MG63 (cell line): ENCODE data around the gene CTU1. TPM values are rescaled to one million over a fixed set of nuclear protein-coding genes. Genes with fewer than 3 reads are reported as not detected.

Experiments
- DNase-seq: peaks from one replicate; pipeline ENCODE4 v3.0.0-alpha.2; 2020
- H3K27me3 ChIP-seq: fragments of 250-450 bp; sonication (Bioruptor Pico); 2 replicates; pipeline ENCODE4 v1.5.1; 2020; ENCODE audit warnings: mild to moderate bottlenecking, moderate library complexity
- H3K36me3 ChIP-seq: fragments of 250-450 bp; sonication (Bioruptor Pico); 2 replicates; pipeline ENCODE4 v1.5.1; 2020; ENCODE audit warnings: mild to moderate bottlenecking, moderate library complexity
- H3K4me3 ChIP-seq: fragments of 250-450 bp; sonication (Bioruptor Pico); 2 replicates; pipeline ENCODE4 v1.5.1; 2020; ENCODE audit warnings: mild to moderate bottlenecking, moderate library complexity
- H3K9me3 ChIP-seq: fragments of 250-450 bp; sonication (Bioruptor Pico); 2 replicates; pipeline ENCODE4 v1.5.1; 2020; ENCODE audit warnings: mild to moderate bottlenecking, moderate library complexity
- total RNA-seq: library from RNA; depleted of rRNA; stranded (reverse); fragments of >200 nt; shearing (Covaris generic); gene quantifications from 2 replicates; pipeline ENCODE4 v1.2.3, GENCODE V29; 2014; ENCODE audit warnings: low replicate concordance

CTU1 gene
- total RNA-seq, 1 experiment from 2014 or later = 33.5 TPM

DNA sequence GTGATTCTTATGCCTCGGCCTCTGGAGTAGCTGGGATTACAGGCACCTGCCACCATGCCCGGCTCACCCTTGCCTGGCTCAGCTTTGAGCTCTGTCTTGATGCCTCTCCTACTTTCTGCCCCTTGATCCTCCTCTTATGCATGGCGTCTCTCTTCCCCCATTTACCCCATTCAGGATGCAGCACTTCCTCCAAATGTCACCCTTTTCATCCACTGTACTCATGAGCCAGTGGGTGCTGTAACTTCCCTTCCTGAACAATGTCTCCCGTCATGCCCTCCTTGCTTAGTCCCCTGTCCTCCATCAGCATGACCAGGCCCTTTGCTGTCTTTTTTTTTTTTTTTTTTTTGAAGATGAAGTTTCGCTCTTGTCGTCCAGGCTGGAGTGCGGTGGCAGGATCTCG lies 13.0 kb upstream of the CTU1 start:
- Histone ChIP-seq H3K4me3 (no peak overlapping the region), H3K27me3 (peaks cover 22% of the 10 kb centered on the region), H3K9me3 (no peaks in the 10 kb centered on the region), H3K36me3 (no peaks in the 10 kb centered on the region)
- no peak for DNase-seq

DNA sequence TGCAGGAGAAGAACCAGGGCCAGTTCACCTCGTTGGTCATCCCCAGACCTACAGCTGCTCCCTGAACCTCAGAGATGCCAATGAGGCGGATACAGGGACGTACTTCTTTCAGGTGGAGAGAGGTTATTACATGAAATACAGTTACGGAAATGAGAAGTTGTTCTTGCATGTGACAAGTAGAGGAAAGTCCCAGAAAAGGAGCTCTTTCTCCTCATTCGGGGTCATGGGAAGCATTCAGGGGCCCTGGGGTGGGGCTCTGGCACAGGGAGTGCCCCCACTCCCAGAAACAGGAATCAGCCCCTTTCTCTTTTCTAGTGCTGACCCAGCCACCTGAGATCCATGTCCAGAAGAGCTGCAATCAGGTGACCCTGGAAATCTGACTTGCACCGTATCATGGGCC lies 12.0 kb upstream of the CTU1 start:
- no peak for DNase-seq

DNA sequence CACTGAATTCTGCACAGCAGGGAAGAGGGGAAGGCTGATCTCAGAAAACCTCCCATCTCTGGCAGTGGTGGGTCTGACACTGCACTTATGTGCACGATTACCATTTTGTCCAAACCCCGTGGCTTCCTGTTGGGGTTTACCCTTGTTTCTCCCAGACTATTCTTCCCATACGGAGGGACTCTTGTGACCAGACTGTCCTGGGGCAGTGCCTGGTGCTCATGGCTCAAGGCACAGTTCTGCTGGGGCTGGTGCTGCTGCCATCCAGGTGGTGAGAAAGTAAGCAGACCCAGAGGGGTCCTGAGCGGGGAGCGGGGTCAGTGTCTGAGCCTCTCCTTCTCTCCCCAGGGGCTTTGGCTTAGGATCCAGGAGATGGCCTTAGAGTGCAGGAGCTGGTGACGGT lies 11.4 kb upstream of the CTU1 start:
- DNase-seq = no peak
- Histone ChIP-seq H3K27me3 (peaks cover 34% of the 10 kb centered on the region), H3K9me3 (no peaks in the 10 kb centered on the region), H3K36me3 (no peaks in the 10 kb centered on the region), H3K4me3 (no peak overlapping the region)

More for the DNA sequence above, 12.0 kb upstream of the CTU1 start:
- no peaks in the 10 kb centered on the region for H3K9me3 ChIP-seq
- no peak overlapping the region for H3K4me3 ChIP-seq
- peaks cover 31% of the 10 kb centered on the region for H3K27me3 ChIP-seq
- H3K36me3 ChIP-seq = no peaks in the 10 kb centered on the region

DNA sequence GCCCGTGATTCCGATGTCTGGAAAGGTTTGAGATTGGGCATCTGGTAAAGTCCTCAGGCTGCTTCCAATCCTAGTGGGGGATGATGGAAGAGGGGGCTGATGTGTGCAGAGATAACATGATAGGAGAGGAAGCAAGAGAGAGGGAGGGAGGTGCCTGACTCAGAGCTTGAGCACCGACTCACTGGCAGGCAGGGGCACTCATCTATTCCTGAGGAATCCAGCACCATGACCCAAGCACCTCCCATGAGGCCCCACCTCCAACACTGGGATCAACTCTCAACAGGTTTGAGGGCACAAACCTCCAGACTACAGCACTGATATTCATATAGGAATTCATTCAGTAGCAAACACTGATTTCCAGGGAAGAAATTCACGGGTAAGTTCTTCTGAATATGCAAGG lies 10.9 kb upstream of the CTU1 start:
- Histone ChIP-seq H3K9me3 (no peaks in the 10 kb centered on the region), H3K4me3 (no peak overlapping the region), H3K27me3 (peaks cover 40% of the 10 kb centered on the region), H3K36me3 (no peaks in the 10 kb centered on the region)
- peak; percentile 14 for DNase-seq

DNA sequence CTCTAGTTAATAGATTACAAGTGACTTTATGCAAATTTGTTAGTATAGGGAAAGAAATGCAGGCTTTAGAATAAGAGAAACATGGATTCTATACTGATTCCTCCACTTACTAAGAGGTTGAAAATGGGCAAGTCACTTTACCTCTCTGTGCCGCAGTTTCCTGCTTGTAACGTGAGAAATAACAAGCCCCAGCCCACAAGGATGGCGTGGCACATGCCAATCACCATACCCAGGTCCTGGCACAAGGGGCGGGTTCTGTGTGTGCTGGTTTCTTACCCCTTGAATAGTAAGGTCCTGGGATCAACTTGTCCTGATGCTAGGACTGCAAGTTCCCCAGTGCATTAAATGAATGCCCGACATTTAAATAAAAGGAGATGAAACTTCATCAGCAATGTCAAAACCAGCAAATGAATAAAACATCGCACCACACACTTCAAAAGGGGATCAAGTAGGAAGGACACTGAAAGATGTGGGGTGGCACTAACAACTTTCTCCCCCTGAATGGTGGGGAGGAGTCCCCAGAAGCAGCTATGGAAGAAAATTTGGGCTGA lies 8.6 kb upstream of the CTU1 start:
- H3K36me3 ChIP-seq = no peaks in the 10 kb centered on the region
- H3K27me3 ChIP-seq = peaks cover 57% of the 10 kb centered on the region
- H3K4me3 ChIP-seq = no peak overlapping the region
- no peaks in the 10 kb centered on the region for H3K9me3 ChIP-seq
- no peak for DNase-seq

DNA sequence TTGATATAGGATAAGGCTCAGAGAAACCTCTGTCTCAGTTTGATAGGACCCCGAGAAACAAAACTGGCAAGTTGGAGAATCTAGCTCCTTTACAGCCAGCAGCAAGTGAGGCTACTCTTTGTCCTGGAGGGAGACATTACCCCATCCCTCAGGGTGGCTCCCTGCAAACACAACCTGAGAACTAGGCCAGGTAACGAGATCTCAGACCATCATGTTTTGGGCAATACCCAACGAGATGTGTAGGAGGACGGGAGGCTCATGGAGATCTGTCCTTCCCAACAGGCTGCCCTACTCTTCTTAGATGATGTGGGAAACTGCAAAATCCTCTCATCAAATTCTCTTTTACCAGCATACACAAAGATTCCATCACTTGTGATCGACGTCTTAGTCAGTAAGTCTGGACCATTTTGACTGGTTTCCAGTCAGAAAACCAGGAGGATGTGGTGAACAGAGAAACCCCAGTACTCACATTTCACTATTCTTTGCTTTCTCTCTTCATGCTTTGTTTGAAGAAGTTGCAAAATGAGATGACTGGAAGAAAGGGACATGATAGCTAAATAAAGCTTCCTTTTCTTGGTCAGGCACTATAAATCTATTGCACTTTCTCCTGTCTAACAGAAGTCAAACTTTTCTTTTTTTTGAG lies 6.0 kb upstream of the CTU1 start:
- DNase-seq = no peak
- H3K9me3 ChIP-seq = no peaks in the 10 kb centered on the region
- no peak overlapping the region for H3K4me3 ChIP-seq
- peaks cover 61% of the 10 kb centered on the region for H3K27me3 ChIP-seq
- no peaks in the 10 kb centered on the region for H3K36me3 ChIP-seq

DNA sequence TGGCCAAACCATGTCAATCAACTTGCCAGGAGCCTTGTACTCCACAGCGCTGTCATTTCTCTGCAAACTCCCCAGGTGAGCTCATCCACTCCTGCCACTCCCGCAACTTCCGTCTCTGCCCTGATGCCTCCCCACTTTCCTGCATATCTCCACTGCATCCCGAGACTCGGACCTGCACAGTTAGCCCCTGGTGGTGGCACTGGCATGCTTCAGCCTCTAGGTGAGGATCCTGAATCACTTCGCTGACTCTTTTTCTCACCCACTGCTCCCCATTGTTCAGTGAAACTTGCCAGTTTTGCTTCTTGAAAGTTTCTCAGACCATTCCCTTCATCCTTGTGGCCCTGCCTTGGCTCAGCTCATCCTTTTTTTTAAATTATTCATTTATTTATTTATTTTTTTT lies 3.4 kb upstream of the CTU1 start:
- Histone ChIP-seq H3K36me3 (peaks cover 12% of the 10 kb centered on the region), H3K9me3 (no peaks in the 10 kb centered on the region), H3K4me3 (no peak overlapping the region), H3K27me3 (peaks cover 43% of the 10 kb centered on the region)
- peak; percentile 18 for DNase-seq

DNA sequence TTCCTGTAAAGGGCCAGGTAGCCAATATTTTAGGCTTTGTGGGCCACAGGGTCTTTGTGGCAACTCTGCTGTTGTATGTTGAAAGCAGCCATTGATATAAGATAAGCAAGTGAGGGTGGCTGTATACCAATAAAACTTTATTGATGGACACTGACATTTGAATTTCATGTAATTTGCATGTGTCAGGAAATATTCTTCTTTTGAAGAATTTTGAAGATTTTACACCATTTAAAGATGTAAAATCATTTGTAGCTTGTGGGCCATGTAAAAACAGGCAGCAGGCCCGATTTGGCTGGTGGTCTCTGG lies 2.4 kb upstream of the CTU1 start:
- Histone ChIP-seq H3K36me3 (peaks cover 16% of the 10 kb centered on the region), H3K4me3 (no peak overlapping the region), H3K27me3 (peaks cover 33% of the 10 kb centered on the region), H3K9me3 (no peaks in the 10 kb centered on the region)
- DNase-seq = no peak

DNA sequence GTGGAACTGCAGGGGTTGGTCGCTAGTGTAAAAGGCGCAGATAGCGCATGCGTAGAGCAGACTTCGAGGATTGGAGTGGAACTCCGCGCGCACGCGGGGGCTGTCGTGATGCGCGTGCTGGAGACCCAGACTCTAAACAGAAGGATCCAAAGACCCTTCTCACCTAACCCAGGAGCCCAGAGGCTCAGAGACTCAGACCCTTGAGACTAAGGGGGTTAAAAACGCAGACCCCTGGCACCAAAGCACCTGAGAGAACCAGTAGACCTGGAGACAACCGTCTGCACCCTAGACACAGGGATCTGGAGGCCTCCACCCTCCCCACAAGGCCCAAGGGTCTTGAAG lies 567 bp upstream of the CTU1 start:
- no peaks in the 10 kb centered on the region for H3K9me3 ChIP-seq

DNA sequence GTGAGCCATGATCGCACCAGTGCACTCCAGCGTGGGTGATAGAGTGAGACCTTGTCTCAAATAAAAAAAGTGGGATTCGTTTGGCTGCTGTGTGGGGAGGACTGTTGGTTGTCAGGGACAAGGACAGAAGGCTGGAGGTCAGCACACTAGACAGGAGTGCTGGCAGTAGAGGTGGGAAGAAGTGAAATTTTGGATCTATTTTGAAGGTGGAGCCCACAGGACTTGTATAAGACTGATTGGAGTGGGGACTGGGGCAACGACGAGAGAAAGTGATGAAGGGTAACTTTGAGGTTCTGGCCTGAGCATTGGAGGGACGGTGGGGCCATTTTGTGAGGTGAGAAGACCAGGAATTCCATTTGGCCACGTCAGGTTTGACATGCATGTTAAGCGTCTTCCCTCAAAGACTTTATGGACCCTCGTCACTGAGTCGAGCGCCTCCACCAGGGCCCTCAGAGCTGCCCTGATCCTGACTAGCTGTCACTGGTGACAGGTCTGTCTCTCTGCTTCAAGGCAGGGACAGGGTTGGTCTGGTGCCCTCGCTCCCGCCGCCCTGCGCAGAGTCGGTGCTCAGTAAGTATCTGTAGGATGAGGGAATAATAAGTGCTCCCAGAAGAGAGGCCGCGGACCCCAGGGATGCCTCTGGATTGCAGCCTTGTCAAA lies 673 bp downstream of the CTU1 start:
- Histone ChIP-seq H3K36me3 (peaks cover 39% of the 10 kb centered on the region), H3K9me3 (no peaks in the 10 kb centered on the region), H3K27me3 (peaks cover 11% of the 10 kb centered on the region), H3K4me3 (peak overlapping the region; percentile 71)
- peak; percentile 39 for DNase-seq

More for the DNA sequence above, 567 bp upstream of the CTU1 start:
- H3K36me3 ChIP-seq = peaks cover 28% of the 10 kb centered on the region
- H3K27me3 ChIP-seq = peaks cover 19% of the 10 kb centered on the region
- peak overlapping the region; percentile 71 for H3K4me3 ChIP-seq
- DNase-seq = no peak

DNA sequence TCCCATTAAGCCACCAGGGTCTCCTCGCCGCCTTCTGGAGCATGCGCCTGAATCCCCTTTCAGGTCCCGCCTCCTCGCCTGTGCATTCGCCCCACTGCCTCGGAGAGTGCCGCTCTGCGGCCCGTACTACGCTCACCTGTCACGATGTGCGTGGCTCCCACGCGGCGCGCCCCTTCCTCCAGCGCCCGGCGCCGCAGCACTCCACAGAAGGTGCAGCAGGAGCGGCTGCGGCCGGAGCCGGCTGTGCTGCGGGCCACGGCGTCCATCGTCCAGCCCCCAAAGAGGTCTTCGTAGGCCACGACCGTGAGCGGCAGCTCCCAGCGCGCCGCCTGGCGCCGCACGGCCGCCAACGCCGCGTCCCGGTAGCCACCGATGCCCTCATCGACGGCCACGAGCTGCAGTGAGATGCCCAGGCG lies 4.3 kb downstream of the CTU1 start:
- Histone ChIP-seq H3K36me3 (peaks cover 59% of the 10 kb centered on the region), H3K9me3 (no peaks in the 10 kb centered on the region), H3K27me3 (no peaks in the 10 kb centered on the region), H3K4me3 (no peak overlapping the region)
- no peak for DNase-seq

DNA sequence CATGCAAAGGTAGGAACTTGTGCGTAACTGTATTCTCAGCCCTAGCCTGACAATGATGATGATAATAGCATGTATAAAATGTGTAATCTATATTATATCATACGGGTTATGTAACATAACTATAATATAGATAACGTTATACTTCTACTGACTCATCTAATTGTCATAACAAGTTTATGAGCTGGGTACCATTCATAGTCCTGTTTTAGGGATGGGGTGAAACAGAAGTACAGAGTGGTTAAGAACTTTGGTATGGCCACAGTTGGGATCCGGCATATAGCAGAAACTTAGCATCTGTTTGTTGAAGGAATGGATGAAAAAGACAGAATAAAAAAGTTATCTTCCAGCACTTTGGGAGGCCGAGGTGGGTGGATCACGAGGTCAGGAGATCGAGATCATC lies 5.2 kb downstream of the CTU1 start:
- Histone ChIP-seq H3K27me3 (no peaks in the 10 kb centered on the region), H3K4me3 (no peak overlapping the region), H3K9me3 (no peaks in the 10 kb centered on the region), H3K36me3 (peaks cover 59% of the 10 kb centered on the region)
- no peak for DNase-seq

DNA sequence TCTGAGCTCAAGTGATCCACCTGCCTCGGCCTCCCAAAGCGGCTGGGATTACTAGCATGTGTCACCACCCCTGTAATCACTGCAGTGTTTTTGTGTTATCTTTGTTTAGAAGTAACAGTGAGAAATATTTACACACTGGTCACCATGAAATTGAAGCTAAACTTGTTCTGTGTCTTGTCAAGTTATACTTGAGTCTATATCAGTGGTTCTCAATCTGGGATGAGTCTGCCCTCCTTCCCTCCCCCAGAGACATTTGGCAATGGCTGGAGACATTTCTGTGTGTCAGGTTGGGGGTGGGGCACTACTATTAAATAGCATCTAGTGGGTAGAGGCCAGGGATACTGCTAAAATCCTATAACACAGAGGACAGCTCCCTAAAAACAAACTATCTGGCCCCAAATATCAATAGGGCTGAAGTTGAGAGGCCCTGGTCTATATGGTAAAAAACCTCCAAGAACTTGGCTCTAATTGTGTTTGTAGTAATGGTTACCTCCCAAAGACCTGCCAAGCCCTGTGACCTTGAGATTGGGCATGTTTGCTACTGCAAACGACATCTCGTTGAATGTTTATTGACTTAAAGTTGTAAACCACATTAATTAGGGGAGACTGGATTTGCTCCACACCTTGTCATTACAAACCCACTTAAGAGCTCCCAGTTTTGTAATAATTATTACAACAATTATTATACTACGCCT lies 6.9 kb downstream of the CTU1 start:
- no peak overlapping the region for H3K4me3 ChIP-seq
- DNase-seq = no peak
- peaks cover 50% of the 10 kb centered on the region for H3K36me3 ChIP-seq
- H3K27me3 ChIP-seq = no peaks in the 10 kb centered on the region
- no peaks in the 10 kb centered on the region for H3K9me3 ChIP-seq

DNA sequence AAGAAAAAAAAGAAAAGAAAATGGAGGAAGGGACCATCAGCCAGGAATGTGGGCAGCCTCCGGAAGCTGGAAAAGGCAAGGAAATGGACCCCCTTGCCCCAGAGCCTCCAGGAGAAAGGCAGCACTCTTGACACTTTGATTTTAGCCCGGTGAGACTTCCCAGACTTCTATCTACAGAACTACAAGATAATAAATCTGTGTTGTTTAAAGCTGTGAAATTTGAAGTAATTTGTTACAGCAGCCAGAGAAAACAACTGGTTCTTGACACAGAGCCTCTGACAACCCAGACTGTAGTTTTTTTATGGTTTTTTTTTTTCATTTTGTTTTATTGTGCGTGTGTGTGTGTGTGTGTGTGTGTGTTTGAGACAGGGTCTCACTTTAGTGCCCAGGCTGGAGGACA lies 7.6 kb downstream of the CTU1 start:
- DNase-seq = no peak
- Histone ChIP-seq H3K9me3 (no peaks in the 10 kb centered on the region), H3K27me3 (no peaks in the 10 kb centered on the region), H3K4me3 (no peak overlapping the region), H3K36me3 (peaks cover 50% of the 10 kb centered on the region)

DNA sequence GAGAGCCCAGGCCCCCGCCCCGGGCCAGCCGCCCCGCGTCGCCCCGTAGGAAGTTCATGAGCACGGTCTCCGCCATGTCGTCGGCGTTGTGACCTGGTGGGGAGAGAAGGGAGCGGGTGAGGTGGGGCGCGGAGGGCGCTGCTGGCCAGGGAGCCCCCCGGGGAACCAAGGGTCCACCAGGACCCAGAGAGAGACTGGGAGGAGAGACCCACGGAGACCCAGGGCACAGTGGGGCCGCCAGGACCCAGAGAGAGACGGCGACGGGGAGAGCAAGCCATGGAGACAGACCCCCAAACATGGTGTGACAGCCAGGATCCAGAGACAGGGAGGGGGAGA lies 9.2 kb downstream of the CTU1 start:
- no peak for DNase-seq
- Histone ChIP-seq H3K27me3 (no peaks in the 10 kb centered on the region), H3K9me3 (no peaks in the 10 kb centered on the region), H3K4me3 (no peak overlapping the region), H3K36me3 (peaks cover 40% of the 10 kb centered on the region)

DNA sequence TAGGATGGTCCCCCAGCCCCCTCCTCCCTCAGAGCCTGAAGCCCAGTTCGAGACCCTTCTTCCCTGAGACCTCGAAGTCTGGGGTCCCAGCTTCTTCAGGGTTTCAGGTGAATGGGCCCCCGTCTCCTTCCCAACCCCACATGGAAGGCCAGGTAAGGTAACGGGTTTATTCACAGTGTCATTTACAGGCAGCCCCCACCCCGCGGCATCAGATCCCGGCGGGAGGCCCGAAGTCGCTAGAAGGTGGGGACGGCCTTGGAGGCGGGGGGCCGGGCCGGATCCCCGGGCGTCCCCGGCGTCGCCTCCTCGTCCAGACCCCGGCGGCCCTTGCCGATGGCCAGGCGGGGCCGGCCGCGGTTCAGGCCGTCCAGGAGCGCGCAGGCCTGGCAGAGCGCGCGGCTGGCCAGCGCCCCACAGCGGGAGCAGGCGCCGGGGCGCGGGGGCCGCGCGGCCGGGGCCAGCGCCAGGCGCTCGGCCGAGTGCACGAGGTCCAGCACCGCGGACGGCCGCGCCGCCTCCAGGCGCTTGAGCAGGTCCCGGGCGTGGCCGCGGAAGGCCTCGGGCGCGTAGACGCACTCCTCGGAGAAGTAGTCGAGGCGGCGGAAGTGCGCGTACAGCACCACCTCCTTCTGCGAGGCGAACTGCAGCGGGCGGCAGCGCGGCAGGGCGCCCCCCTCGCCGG lies 9.7 kb downstream of the CTU1 start:
- Histone ChIP-seq H3K36me3 (peaks cover 37% of the 10 kb centered on the region), H3K4me3 (no peak overlapping the region), H3K9me3 (no peaks in the 10 kb centered on the region), H3K27me3 (no peaks in the 10 kb centered on the region)
- DNase-seq = no peak

DNA sequence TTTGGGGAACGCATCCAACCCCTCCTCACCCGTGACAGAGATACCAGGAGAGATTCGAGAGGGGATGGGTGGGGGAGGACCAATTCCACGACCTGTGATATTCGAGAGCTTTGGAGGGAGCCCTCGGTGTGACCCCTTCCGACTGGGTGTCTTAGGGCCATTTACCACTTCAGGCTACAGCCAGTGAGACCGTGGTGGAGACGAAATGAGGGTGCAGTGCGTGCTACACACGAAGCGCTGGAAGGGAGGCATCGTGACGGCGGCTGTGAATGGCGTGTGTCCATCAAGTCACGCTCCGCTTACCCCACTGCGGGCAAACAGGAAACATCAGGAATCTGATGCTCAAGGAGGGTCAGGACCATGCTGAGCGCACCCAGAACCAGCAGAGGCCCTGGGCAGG lies 10.4 kb downstream of the CTU1 start:
- Histone ChIP-seq H3K27me3 (no peaks in the 10 kb centered on the region), H3K36me3 (peaks cover 31% of the 10 kb centered on the region), H3K9me3 (no peaks in the 10 kb centered on the region), H3K4me3 (no peak overlapping the region)
- DNase-seq = no peak
